ENCODE measurements around the gene RAB7B.
A peak's percentile ranks its signal among the peaks of the same experiment; 100 is the strongest.

RAB7B gene

GRCh38 chr1:205948886-205949285 is 54.3 kb downstream of the RAB7B start:
- no peak for DNase-seq (ENCODE audit: low read depth, low spot score)

GRCh38 chr1:205948039-205948438 is 55.2 kb downstream of the RAB7B start:
- no peak for DNase-seq (ENCODE audit: low read depth, low spot score)

- DNase-seq (ENCODE audit: low read depth, low spot score): no peak
Measured at GRCh38 chr1:205947024-205947423, 56.2 kb downstream of the RAB7B start.

- no peak for DNase-seq (ENCODE audit: low read depth, low spot score)
Measured at GRCh38 chr1:205945069-205945468, 58.1 kb downstream of the RAB7B start.

GRCh38 chr1:205944525-205944924 is 58.7 kb downstream of the RAB7B start:
- no peak for DNase-seq (ENCODE audit: low read depth, low spot score)

GRCh38 chr1:205943245-205943644 is 60.0 kb downstream of the RAB7B start, which contains the start of gene SLC26A9:
Gene SLC26A9 (minus strand): TSS chr1:205943456. CDS start chr1:205935820, 7,636 bp downstream.
- DNase-seq (ENCODE audit: low read depth, low spot score): no peak

- DNase-seq (ENCODE audit: low read depth, low spot score): no peak
Measured at GRCh38 chr1:205942631-205943159, 60.5 kb downstream of the RAB7B start.

GRCh38 chr1:205940710-205941109 is 62.5 kb downstream of the RAB7B start:
- DNase-seq (ENCODE audit: low read depth, low spot score): no peak

- DNase-seq (ENCODE audit: low read depth, low spot score): no peak
Measured at GRCh38 chr1:205939690-205940330, 63.4 kb downstream of the RAB7B start.

GRCh38 chr1:205938682-205939081 is 64.5 kb downstream of the RAB7B start:
- no peak for DNase-seq (ENCODE audit: low read depth, low spot score)

GRCh38 chr1:205936846-205937586 is 66.2 kb downstream of the RAB7B start:
- DNase-seq (ENCODE audit: low read depth, low spot score): peak; percentile 80

- no peak for DNase-seq (ENCODE audit: low read depth, low spot score)
Measured at GRCh38 chr1:205936311-205936710, 66.9 kb downstream of the RAB7B start.

- DNase-seq (ENCODE audit: low read depth, low spot score): no peak
Measured at GRCh38 chr1:205935869-205936268, 67.3 kb downstream of the RAB7B start.

GRCh38 chr1:205934788-205935187 is 68.4 kb downstream of the RAB7B start:
- no peak for DNase-seq (ENCODE audit: low read depth, low spot score)

GRCh38 chr1:205933671-205934618 is 69.2 kb downstream of the RAB7B start:
- peak; percentile 74 for DNase-seq (ENCODE audit: low read depth, low spot score)

GRCh38 chr1:205932776-205933175 is 70.4 kb downstream of the RAB7B start:
- no peak for DNase-seq (ENCODE audit: low read depth, low spot score)

- DNase-seq (ENCODE audit: low read depth, low spot score): no peak
Measured at GRCh38 chr1:205930799-205931281, 72.4 kb downstream of the RAB7B start.

GRCh38 chr1:205930195-205930577 is 73.0 kb downstream of the RAB7B start:
- no peak for DNase-seq (ENCODE audit: low read depth, low spot score)

GRCh38 chr1:205929496-205930194 is 73.5 kb downstream of the RAB7B start:
- DNase-seq (ENCODE audit: low read depth, low spot score): no peak

GRCh38 chr1:205928317-205928716 is 74.9 kb downstream of the RAB7B start:
- DNase-seq (ENCODE audit: low read depth, low spot score): no peak

GRCh38 chr1:205927676-205928075 is 75.5 kb downstream of the RAB7B start:
- no peak for DNase-seq (ENCODE audit: low read depth, low spot score)

Measured in astrocyte of the hippocampus (primary cell).